HepG2 (cell line): Measurements from ENCODE around the gene PKIB. TPM values are rescaled to one million over a fixed set of nuclear protein-coding genes. Genes with fewer than 3 reads are reported as not detected.

ENCODE experiments used
- ATAC-seq: fragments of 200-7000 bp; cut with Tn5 transposase; 3 replicates; pipeline ENCODE4 v1.9.1; 2020; ENCODE audit warnings: mild to moderate bottlenecking, moderate library complexity
- BruUV-seq: library from RNA; stranded (reverse); fragments of 400-500 nt; replicated peaks from 2 replicates; lab custom pipeline; 2021; lab: Mats Ljungman, UMichigan
- CTCF ChIA-PET: fragments of 300-600 bp; formaldehyde crosslinking; extraction: SDS; loops from one replicate; lab custom pipeline; 2021; ENCODE audit warnings: low total read pairs, inconsistent platforms, low intra/inter-chr PET ratio; lab: Yijun Ruan, JAX
- POLR2A ChIA-PET: fragments of 350-600 bp; sonication (Branson Sonifier 250); formaldehyde crosslinking; loops from one replicate; lab custom pipeline; 2020; ENCODE audit warnings: antibody characterized with exemption, inconsistent platforms; lab: Yijun Ruan, JAX
- DNase-seq: peaks from one replicate; pipeline ENCODE4 v3.0.0-alpha.2; 2015; ENCODE audit warnings: low spot score
- FAIRE-seq: peaks from 3 replicates; lab custom pipeline; 2011; peaks lifted over from hg19 to GRCh38; lab: Jason Lieb, UNC
- H2AFZ ChIP-seq: one replicate; pipeline ENCODE4 v1.6.1; 2011; ENCODE audit warnings: low read length, inconsistent platforms
- H3K27ac ChIP-seq: fragments of 300-600 bp; 3 replicates; pipeline ENCODE4 v1.8.0; 2011; ENCODE audit warnings: mixed run types, mild to moderate bottlenecking, mixed read lengths, low read length, inconsistent platforms; ENCODE audit not compliant: insufficient read depth; ENCODE audit errors: extremely low read length
- H3K27me3 ChIP-seq, 2 experiments: fragments of 200-600 bp in 1 of 2; 2 replicates in 1 of 2; 3 replicates in 1 of 2; pipeline versions ENCODE4 v1.6.0 to v1.8.0; 2011; ENCODE audit warnings: low read length in 2 of 2, mild to moderate bottlenecking in 2 of 2, moderate library complexity in 2 of 2, inconsistent platforms in 1 of 2; ENCODE audit not compliant: insufficient read depth in 2 of 2, control insufficient read depth in 1 of 2
- H3K36me3 ChIP-seq, 2 experiments: fragments of 200-600 bp in 1 of 2; replicated peaks in 1 of 2; 2 replicates in 1 of 2; 3 replicates in 1 of 2; pipeline versions ENCODE4 v1.5.1 to v1.8.0; 2011; ENCODE audit warnings: low read length in 2 of 2, inconsistent platforms in 1 of 2; ENCODE audit not compliant: insufficient read depth in 2 of 2, control insufficient read depth in 1 of 2
- H3K4me1 ChIP-seq: 2 replicates; pipeline ENCODE4 v1.5.1; 2012; ENCODE audit warnings: low read length, inconsistent platforms; ENCODE audit not compliant: insufficient read depth
- H3K4me2 ChIP-seq: 2 replicates; pipeline ENCODE4 v1.6.0; 2011; ENCODE audit warnings: low read depth, low read length, inconsistent platforms
- H3K4me3 ChIP-seq, 3 experiments: fragments of 200-600 bp in 1 of 3; sonication (generic), shearing (Covaris generic) in 1 of 3; replicated peaks in 1 of 3; 2 replicates each; pipeline ENCODE4 v1.5.1; 2011 to 2016; ENCODE audit warnings: low read length in 3 of 3, inconsistent platforms in 2 of 3, low read depth in 2 of 3, mild to moderate bottlenecking in 2 of 3, control low read depth in 1 of 3, mixed read lengths in 1 of 3; ENCODE audit not compliant: insufficient read depth in 1 of 3
- H3K79me2 ChIP-seq: one replicate; pipeline ENCODE4 v1.6.1; 2011; ENCODE audit warnings: low read length, inconsistent platforms; ENCODE audit not compliant: insufficient read depth
- H3K9ac ChIP-seq: 2 replicates; pipeline ENCODE4 v1.6.0; 2011; ENCODE audit warnings: mild to moderate bottlenecking, low read depth, low read length, inconsistent platforms; ENCODE audit not compliant: insufficient read depth
- H3K9me3 ChIP-seq: 2 replicates; pipeline ENCODE4 v1.5.1; 2012; ENCODE audit warnings: mild to moderate bottlenecking, low read length
- H4K20me1 ChIP-seq: 2 replicates; pipeline ENCODE4 v1.6.0; 2011; ENCODE audit warnings: inconsistent platforms, mild to moderate bottlenecking, low read length, moderate library complexity; ENCODE audit not compliant: insufficient read depth
- ZNF646 ChIP-seq: sonication (generic); formaldehyde crosslinking; IDR thresholded peaks from 2 replicates; pipeline ENCODE4 v1.9.0; 2021; ENCODE audit warnings: mild to moderate bottlenecking, missing genetic modification reagents
- ZNF746 ChIP-seq: sonication (generic); formaldehyde crosslinking; IDR thresholded peaks from 2 replicates; pipeline ENCODE4 v1.8.0; 2022; ENCODE audit warnings: mild to moderate bottlenecking, missing genetic modification reagents
- WGBS: methylation state at CpG from one replicate; pipeline ENCODE4 v1.1.6; 2017; ENCODE audit warnings: low lambda C conversion rate; 5-methylcytosine and 5-hydroxymethylcytosine counted together
- in situ Hi-C: cut with HindIII; loops from 2 replicates; pipeline ENCODE4 v1.10.0; 2017; ENCODE audit warnings: low pct_unique_long_range_greater_than_20kb; ENCODE audit not compliant: extremely low pct_ligation_motif_present
- intact Hi-C: fragments of 100-400 bp; cut with micrococcal nuclease; formaldehyde crosslinking; loops from one replicate; pipeline ENCODE4 v1.10.0; 2022; ENCODE audit not compliant: unreplicated experiment
- polyA plus RNA-seq, 8 experiments: library from polyadenylated mRNA; depleted of rRNA in 3 of 8; stranded (reverse) in 7 of 8; unstranded in 1 of 8; fragments of >200 nt; fragmentation: Illumina TruSeq in 4 of 8; extraction: Trizol in 4 of 8; gene quantifications; 2 replicates each; pipeline versions ENCODE4 v1.2.1 to v1.2.3, GENCODE V29; 2011 to 2016; ENCODE audit warnings: low read depth in 4 of 8, missing spikeins in 1 of 8, mixed read lengths in 1 of 8; ENCODE audit not compliant: insufficient read depth in 1 of 8
- total RNA-seq, 5 experiments: library from RNA; depleted of rRNA; stranded (reverse); fragments of >200 nt; fragmentation: Illumina TruSeq; extraction: Trizol; gene quantifications; 2 replicates each; pipeline ENCODE4 v1.2.3, GENCODE V29; 2016; ENCODE audit warnings: low read depth in 1 of 5

The PKIB gene
- total and polyA plus RNA-seq, 2 of the 13 experiments (the other 11 are each of a cell fraction or from before 2014, with no cell fraction given), result 1.4 to 1.5 TPM

- no peak for TF ChIP-seq ZNF646
Measured at GRCh38 chr6:122616877-122617276, 6.7 kb downstream of the PKIB start (continued).

- Histone ChIP-seq H3K4me2 (no peak overlapping the region), H3K4me3 (no peak overlapping the region), H3K27me3 (no peaks in the 10 kb centered on the region)
- no peak for TF ChIP-seq ZNF746 (CRISPR knock-in tag)
- TF ChIP-seq, all 625 proteins: peak for 0
- Histone ChIP-seq H3K27ac (no peak overlapping the region), H4K20me1 (no peaks in the 10 kb centered on the region), H3K4me1 (no peaks in the 10 kb centered on the region), H3K79me2 (no peaks in the 10 kb centered on the region), H3K9me3 (no peaks in the 10 kb centered on the region), H3K36me3 (no peaks in the 10 kb centered on the region), H2AFZ (no peak overlapping the region), H3K9ac (no peak overlapping the region)
- 12% methylated on average over 2 of the region's 2 CpGs for WGBS
- no TSS peak for BruUV-seq
- no peak for FAIRE-seq
- in situ Hi-C loops (no loop called here), intact Hi-C loops (loop anchor here (10.0 kb wide), 1 partner anchor 215 kb away; no protein-coding TSS in a partner anchor)
- ChIA-PET CTCF (no interaction called here), POLR2A (no interaction called here)
- no peak for ATAC-seq
- no peak for DNase-seq
Measured at GRCh38 chr6:122619309-122619708, 9.1 kb downstream of the PKIB start.
